Astrocyte of the cerebellum (primary cell): ENCODE results near the gene CDKAL1.
"Not testable (repeated sequence)": the region's sequence is repeated elsewhere in the genome, so short reads cannot be mapped to it uniquely, and the experiment has no call there.

Source experiments
- DNase-seq: peaks from one replicate; pipeline ENCODE4 v3.0.0-alpha.2; 2011; ENCODE audit warnings: low read depth
- H3K4me3 ChIP-seq: 2 replicates; pipeline ENCODE4 v1.5.1; 2011; ENCODE audit warnings: mild to moderate bottlenecking, low read depth, low read length, moderate library complexity
- CTCF ChIP-seq: IDR thresholded peaks from 2 replicates; pipeline ENCODE4 v1.5.1; 2012; ENCODE audit warnings: low read length, low read depth, moderate library complexity, mild to moderate bottlenecking; ENCODE audit errors: missing control alignments
- in situ Hi-C: cut with HindIII; loops from 2 replicates; pipeline ENCODE4 v1.10.0; 2017; ENCODE audit warnings: low sequenced_read_pairs

The CDKAL1 gene

GRCh38 chr6:20816126-20816525 lies 281.9 kb downstream of the CDKAL1 start:
- no peak overlapping the region for H3K4me3 ChIP-seq
- in situ Hi-C loops, result no loop called here
- no peak for TF ChIP-seq CTCF
- no peak for DNase-seq

- TF ChIP-seq CTCF, result no peak
- H3K4me3 ChIP-seq, result no peak overlapping the region
- in situ Hi-C loops, result no loop called here
- DNase-seq, result no peak
Observed at GRCh38 chr6:20817806-20818320, 283.6 kb downstream of the CDKAL1 start.

GRCh38 chr6:20819774-20820400 lies 285.6 kb downstream of the CDKAL1 start:
- in situ Hi-C loops, result no loop called here
- no peak overlapping the region for H3K4me3 ChIP-seq
- no peak for TF ChIP-seq CTCF
- no peak for DNase-seq

GRCh38 chr6:20826378-20826777 lies 292.1 kb downstream of the CDKAL1 start:
- DNase-seq, result no peak
- TF ChIP-seq CTCF, result no peak

GRCh38 chr6:20827798-20828197 lies 293.5 kb downstream of the CDKAL1 start:
- in situ Hi-C loops, result no loop called here
- peak; percentile 70 for DNase-seq
- no peak for TF ChIP-seq CTCF
- H3K4me3 ChIP-seq, result no peak overlapping the region

More at GRCh38 chr6:20826378-20826777, 292.1 kb downstream of the CDKAL1 start:
- no peak overlapping the region for H3K4me3 ChIP-seq
- in situ Hi-C loops, result no loop called here

GRCh38 chr6:20830576-20830975 lies 296.3 kb downstream of the CDKAL1 start:
- no peak overlapping the region for H3K4me3 ChIP-seq
- DNase-seq, result peak; percentile 84
- in situ Hi-C loops, result no loop called here
- no peak for TF ChIP-seq CTCF

GRCh38 chr6:20831251-20831650 lies 297.0 kb downstream of the CDKAL1 start:
- H3K4me3 ChIP-seq, in situ Hi-C loops, DNase-seq: not testable (repeated sequence)
